Mesenteric fat pad (tissue), 1 donor: ENCODE results near the gene NPL. TPM values are rescaled to one million over a fixed set of nuclear protein-coding genes. Genes with fewer than 3 reads are reported as not detected.

ENCODE experiments used
- DNase-seq: peaks from one replicate; pipeline ENCODE4 v3.0.0-alpha.2; 2020; ENCODE audit warnings: low spot score
- long read RNA-seq: library from polyadenylated mRNA; unstranded; transcript quantifications from one replicate; pipeline ENCODE4 v2.0.0, GENCODE V29; 2020
- total RNA-seq: library from RNA; stranded (reverse); fragmentation: NEBNext Ultra II Directional; extraction: Animal tissue kit (Norgen Biotek cat#: 25700); gene quantifications from one replicate; pipeline ENCODE4 v1.2.1, GENCODE V29; 2021
- donor health status: DM: yes; HTN: yes; CAD: no.

Gene NPL, protein sequence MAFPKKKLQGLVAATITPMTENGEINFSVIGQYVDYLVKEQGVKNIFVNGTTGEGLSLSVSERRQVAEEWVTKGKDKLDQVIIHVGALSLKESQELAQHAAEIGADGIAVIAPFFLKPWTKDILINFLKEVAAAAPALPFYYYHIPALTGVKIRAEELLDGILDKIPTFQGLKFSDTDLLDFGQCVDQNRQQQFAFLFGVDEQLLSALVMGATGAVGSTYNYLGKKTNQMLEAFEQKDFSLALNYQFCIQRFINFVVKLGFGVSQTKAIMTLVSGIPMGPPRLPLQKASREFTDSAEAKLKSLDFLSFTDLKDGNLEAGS
- total RNA-seq, result 55.7 TPM
- long read RNA-seq, partial matches to known transcripts, result 12 of 168 reads
- long read RNA-seq, other reads (novel, unspliced or antisense), result 152 of 168 reads

DNA sequence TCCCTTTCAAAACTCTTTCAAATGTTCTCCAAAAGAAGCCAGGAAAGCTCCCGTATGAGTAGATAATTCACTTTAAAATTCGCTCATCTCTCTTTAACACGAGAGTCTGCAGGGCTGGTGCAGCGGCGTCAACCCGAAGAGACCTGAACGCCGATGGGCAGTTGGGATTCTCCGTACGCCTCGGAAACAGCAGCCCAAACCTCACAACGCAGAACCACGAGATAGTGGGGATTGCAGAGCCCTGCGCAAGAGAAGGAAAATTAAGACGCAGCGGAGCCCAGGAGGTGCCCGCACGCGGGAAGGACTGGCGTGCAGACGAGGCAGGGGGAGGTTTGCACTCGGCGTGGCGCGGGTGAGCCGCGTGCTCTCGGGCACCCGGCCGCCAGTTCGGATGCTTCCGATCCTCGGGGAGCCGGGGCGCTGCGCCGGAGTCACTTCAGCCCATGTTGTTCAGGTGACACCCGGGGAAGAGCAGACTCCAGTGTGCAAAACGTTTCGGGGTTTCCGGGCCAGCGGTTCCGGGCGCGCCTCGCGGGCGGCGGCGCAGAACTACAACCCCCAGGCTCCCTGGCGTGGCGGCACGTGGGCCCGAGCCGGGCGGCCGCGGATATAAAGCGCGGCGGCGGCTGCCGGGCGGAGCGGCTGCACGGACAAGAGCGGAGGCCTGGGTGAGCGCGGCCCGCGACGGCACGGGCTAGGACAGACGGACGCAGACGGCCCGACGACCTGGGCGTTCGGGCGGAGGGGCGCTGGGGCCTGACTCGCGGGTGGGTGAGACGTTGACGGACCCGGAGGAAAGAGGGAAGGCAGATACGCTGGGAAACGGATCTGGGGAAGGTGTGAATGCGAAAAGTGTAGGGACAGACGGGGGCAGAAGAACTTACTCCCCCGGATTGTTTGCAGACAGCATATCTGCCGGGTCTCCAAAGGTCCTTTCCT lies at the start of gene NPL:
TSS of gene NPL (plus strand) at position 636 of the 939 bp plus-strand sequence. CDS start 4,599 bp downstream, outside the sequence.
- peak; percentile 96 for DNase-seq

DNA sequence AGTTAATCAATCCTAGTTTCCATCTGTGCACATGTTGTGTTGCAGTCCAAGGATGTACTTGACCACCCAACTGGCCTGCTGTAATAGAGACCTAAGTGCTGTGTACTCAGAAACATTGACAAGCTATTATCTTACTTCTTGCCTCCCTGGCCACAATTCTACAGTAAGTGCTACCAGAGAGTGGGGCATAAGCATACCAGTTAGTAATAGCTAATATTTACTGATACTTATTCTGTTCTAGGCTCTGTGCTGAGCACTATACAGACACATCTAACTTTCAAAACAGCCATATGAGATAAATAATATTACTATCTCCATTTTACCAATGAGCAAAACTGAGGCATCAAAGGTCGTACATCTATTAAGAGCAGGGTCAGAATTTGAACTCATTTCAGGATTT lies 49.5 kb upstream of the NPL start:
- DNase-seq, result no peak

DNA sequence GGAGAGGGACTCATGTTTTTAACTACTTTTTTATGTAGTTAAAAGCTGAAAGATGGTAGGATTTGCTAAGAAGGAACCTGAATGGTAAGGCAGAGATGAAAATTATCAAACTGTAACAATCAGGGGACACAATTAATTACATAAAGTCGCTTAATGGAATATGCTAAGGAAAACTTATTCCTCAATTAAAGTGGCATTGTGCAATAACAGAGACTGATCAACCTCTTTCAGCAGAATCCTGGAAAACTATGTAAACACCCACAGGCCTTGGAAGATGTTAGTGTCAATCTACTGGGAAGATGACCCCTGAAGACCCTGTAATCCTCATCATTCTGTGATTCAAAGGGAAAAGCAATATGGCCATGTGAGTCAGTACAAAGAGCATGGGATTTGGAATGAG lies 46.8 kb upstream of the NPL start:
- DNase-seq, result no peak

- DNase-seq, result no peak
Measured at GRCh38 chr1:182752077-182752988, 37.2 kb upstream of the NPL start.

DNA sequence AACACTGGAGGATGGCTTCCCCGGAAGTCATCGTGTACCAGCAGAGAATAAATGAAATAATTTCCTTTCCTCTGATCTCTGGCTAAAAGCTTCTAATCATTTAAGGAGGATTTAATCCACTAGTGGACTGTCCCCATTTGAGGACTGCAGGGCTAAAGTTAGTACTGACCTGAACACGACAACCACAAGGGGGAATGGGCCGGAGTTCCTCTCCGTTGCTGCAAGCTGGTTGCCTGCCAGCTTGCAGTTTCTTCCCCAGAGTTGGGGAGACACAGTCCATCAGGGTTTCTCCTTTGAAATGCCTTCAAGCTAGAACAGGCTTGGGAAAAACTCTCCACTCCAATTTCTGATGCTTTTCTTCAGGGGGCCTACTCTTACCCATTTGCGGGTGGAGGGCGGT lies 35.5 kb upstream of the NPL start:
- DNase-seq, result no peak

DNA sequence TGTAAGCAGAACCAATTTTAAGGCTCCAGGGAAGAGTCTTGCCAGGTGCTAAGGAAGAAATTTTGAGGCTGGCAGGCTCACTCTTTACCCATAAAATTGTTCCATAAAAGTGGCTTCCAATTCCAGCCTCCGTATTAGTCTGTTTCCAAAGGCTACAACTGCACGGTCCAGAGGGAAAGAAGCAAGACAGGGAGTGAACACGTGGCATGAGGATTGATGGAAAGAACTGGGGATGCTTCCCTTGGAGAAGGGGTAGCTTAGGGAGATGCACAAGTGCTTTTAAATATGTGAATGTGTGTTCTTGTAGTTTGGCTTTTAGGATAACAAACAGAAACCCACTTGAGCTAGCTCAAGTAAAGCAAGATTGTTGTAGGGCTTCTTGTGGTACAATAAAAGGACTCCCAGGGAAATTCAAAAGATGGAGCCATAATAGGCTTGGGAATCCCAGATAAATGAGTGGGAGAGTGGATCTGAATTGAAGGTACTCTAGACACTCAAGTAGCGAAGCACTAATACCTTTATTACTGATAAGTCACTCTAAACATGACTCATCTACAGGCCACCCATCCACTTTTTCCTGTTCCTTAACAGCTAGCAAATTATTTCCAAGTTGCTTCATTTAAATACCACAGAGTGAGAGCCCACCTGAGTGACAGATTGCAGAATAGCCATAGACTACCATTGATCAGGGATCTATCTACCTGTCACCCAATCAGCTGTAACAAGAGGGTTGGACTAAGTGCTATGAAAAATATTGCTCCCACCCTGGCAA lies 34.8 kb upstream of the NPL start:
- DNase-seq, result no peak

- DNase-seq, result no peak
Measured at GRCh38 chr1:182755632-182756031, 33.9 kb upstream of the NPL start.

GRCh38 chr1:182756423-182756822 lies 33.1 kb upstream of the NPL start:
- DNase-seq, result no peak

DNA sequence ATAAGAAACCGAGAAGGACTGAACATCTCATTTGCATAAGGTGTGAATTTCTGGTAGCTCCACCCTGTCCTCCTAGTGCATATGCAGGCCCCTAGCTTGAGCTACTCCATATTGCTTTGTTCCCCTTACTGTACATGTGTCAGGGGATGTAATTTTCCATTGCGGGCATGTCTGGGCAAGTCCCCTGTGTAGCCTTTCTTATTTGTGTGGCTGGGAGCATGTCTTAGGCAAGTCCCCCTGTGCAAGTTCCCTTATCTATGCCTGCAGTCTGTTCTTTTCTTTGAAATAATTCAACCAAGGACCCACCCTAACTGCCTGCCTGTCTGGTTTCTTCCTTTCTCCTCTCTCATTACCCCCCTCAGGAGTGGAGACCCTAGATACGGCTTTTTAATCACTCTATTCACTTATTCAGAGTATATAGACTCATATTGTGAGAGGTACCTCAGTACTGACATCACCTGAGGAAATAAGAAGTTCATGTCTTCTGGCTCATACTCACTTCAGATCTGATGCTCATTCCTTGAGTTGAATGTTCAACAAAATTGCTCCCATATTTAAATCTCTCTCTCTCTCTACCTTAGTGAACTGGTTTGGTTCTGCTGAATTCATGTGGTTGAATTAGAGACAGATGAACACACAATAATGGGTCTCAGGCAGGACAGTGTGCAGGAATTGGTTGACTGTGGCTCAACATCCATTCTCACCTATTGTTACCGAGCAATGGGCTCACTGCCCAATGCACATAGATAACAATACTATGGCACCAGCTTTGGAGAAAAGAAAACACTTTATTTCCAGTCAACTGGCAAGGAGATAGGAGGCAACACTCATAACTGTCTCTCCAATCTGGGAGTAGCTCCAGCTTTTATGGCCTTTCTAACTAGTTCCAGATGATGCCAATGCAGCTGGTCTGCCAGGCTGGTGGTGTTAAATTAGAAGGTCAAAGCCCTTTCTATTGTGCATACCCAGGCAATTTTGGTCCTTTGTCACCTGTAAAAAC lies 27.9 kb upstream of the NPL start:
- no peak for DNase-seq

DNA sequence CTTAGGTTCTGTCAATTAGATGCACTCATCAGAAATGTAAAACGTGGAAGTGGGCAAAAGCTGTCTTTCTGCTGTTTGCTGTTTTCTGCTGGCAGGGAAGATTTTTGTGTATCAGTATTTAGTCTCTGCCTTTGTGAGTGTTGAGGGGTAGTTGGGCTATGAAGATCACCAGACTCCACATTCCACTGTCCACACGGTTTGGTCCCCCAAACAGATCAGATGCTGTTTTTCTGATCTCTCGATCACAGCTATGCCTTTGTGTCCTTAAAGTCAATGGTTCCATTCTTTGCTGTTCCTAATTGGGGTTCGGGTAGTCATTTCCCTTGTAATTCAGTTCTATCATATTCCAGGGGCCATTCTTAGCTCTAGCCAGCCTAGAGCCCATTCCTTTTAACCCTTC lies 27.0 kb upstream of the NPL start:
- DNase-seq, result no peak

- DNase-seq, result no peak
Measured at GRCh38 chr1:182764029-182764727, 25.4 kb upstream of the NPL start.

- DNase-seq, result no peak
Measured at GRCh38 chr1:182765391-182765790, 24.2 kb upstream of the NPL start.

- no peak for DNase-seq
Measured at GRCh38 chr1:182766050-182766449, 23.5 kb upstream of the NPL start.

- DNase-seq, result no peak
Measured at GRCh38 chr1:182766881-182767645, 22.5 kb upstream of the NPL start.

- DNase-seq, result no peak
Measured at GRCh38 chr1:182768963-182769362, 20.6 kb upstream of the NPL start.

DNA sequence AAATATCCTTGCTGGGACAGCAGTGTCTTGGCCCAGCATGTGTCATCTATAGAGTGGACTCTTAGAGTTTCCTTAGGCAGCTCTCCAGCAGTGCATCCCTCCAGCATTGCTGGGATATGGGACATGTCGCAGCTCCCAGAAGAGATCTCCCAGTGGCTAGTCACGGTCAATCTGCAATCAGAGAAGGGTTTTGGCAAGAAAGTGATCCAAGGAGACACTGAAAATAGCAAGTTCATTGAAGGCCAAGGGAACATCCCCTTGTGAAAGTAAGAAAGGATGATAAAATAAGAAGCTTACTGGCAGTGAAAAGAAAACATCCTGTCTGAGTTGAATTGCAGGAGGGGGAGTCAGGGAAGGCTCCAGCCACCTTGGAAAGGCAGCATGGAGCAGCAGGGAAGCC lies 19.3 kb upstream of the NPL start:
- no peak for DNase-seq

DNA sequence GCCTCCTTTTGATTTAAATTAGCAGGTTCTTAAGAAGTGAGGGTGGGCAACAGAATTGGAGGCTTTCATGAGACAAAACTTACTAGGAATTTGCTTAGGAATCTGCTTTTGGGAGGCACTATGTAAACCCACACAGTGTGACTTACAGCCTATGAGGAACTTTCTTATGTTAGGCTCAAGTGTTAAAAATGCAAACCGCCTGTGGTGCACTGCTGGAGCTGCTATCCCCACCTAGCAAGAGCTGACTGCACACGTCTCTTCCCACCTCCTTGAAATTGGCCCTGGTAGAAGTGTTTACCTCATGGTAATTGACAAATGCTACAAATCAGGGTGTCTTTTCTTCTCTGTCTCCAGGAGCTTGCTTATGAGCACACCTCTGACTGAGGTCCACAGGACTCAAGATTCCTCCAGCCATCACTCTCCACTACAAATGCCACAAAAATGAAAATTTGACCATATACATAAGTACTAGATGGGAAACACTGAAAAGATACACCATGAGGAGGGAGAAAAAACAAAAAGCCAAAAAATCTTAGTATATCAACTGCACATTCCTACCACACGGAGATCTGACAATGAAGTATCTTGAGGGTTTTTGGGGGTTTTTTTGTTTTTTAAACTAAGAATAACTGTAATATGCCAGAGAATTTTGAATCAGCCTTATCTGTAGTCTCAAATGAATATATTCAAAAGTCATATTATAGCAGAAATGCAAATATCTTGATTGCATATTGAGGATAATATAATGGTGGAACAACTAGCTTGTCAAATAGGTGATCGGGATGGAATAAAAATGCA lies 18.2 kb upstream of the NPL start:
- no peak for DNase-seq
